Stimulated activated CD8-positive, alpha-beta memory T cell treated with anti-CD3 and anti-CD28 coated beads, Interleukin-15, amount 100 ng/mL, for 48 hours (primary cell): ENCODE data around the gene PTPRCAP.
"Not testable (repeated sequence)": the region's sequence is repeated elsewhere in the genome, so short reads cannot be mapped to it uniquely, and the experiment has no call there.

Experiments used
- DNase-seq, 2 donors: peaks; one replicate each; pipeline ENCODE4 v3.0.0-alpha.2; 2020; ENCODE audit warnings: low read depth in 2 of 2

PTPRCAP gene

DNA sequence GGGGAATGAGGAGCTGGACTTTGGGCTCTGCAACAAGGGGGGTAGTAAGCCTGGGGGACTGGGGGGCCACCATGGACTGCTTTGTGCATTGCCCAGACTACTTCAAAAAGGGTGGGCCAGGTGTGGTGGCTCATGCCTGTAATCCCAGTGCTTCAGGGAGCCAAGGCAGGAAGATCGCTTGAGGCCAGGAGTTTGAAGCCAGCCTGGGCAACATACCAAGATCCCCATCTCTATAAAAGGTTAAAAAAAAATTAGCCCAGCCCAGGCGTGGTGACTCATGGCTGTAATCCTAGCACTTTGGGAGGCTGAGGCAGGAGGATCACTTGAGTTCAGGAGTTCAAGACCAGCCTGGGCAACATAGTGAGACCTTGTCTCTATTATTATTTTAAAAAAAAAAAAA is 28.0 kb upstream of the PTPRCAP start:
- not testable (repeated sequence) for DNase-seq

DNA sequence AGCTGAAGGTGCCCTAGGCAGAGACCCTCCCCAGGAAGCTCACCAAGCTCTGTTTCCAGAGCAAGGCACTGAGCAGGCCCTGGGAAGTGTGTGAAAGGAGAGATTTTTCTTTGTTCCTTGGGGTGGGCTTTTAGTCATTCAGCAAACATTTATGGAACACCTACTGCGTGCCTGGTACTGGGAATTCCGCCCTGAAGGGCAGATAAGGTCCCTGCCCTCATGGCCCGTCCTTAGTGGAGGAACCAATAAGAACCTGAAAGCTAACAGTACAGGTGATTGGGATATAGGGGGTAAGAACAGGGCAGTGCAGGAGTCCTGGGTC is 27.7 kb upstream of the PTPRCAP start:
- DNase-seq: no peak

DNA sequence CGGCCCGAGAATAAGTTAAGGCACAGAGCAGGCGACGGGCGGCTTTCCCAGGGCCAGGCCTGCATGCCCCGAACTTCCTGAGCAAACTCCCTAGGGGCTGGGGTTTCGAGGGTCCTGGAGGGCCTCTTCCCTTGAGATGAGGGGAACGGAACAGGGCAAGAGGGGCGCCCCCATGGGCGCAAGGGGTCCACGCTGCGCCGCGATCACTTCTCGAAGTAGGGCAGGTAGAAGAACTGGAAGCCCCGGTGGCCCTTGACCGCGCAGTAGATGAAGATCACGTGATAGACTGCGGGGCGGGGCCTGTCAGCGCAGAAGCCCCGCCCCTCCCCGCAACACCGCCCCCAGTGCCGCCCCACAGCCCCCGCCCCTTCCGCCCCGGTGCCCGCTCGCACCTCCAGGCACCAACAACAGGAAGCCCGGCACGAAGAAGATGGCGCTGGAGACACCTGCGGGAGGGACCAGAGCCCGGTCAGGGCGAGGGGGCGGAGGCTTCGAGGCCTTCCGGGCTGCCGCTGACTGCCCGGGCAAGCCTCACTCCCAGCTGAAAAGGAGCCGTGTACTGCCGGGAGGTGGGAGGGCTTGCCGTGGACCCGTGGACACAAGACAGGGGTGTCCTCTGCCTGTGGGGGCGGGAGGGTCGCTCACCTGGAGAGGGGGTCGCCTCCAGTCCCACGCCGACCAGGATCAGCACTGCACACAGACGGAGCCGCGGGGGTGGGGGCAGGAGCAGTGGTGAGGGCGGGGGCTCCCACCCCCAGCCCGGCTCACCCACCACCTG is 27.1 kb upstream of the PTPRCAP start:
- DNase-seq: peak; percentile 88

DNA sequence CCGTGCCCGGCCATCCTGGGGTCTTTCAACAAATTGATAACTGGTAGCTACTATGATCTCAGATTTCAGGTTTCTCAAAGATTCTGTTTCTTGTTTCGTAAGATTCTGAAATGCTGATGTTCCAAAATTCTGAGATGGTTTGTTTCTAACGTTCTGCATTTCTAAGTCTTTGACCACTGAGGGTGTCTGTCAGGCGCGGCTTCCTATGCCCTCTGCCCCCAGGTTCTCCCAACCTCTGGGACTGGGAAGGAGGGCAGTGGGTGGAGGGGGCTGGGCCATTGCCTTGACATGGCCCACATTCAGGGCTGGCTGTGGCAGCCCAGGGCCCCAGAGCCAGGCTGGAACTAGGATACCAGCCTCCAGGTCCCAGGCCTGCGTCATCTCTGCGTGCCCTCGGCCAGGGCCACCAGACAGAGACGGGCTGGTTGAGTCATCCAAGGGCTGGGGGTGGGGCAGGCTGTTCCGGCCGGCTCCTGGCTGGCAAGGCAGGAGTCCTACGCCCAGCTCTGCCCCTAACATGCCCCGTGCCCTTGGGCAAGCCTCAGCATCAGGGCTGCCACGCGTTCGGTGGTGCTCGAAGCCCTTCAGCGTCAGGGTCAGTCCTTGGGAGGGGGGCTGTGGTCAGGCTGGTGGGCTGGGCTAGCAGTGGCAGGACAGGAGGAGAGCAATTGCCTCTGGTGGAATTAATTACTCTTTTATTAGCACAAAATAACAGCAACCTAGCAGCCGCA is 26.4 kb upstream of the PTPRCAP start:
- DNase-seq: no peak

DNA sequence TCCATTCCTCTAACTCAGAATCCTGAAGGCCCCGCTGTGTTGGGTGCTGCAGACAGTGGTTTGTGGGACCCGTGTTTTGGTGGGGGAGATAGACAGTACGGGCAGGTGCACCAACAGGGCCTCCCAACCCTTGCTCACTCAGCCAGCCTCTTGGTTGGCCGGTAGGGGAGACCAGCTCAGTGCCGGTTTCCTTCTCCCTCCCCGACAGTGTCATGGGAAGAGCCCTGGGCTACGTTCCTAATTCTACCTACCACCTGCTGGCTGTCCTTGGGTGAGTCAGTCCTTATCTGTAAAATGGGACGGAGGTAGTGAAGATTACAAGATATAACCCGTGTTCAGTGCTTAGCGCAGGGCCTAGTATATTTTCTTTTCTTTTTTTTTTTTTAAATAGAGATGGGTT is 25.7 kb upstream of the PTPRCAP start:
- no peak for DNase-seq

DNA sequence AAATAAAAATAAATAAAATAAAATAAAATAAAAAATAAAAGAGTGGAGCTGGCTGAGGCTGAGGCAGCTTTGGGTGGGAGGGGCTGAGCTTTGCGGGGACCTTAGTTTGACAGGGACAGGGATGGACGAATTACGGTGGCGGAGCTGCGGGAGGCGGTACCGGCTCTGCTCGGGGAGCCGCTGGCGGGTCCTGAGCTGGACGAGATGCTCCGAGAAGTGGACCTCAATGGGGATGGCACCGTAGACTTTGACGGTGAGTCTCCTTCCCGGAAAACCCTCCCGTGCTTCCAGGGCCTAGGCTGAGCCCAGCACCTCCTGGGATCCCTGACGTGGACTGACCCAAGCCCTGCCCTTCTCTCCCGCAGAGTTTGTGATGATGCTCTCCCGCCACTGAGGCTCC is 20.8 kb upstream of the PTPRCAP start:
- DNase-seq: no peak

DNA sequence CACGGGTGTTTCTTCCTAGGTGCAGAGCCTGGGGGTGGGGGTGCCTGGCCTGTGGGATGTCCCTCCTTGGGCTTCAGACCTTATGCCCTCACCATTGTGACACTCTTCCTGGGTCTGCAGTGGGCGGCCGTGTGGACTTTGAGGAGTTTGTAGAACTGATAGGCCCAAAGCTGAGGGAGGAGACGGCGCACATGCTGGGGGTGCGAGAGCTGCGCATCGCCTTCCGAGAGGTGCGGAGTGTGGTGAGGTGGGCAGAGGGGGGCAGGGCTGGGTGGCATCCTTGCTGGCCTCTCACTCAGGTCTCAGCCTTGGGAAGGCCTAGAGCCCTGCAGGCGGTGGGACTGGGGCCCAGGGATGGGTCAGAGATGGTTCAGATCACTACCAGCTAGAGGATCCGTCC is 20.0 kb upstream of the PTPRCAP start:
- DNase-seq: no peak

DNA sequence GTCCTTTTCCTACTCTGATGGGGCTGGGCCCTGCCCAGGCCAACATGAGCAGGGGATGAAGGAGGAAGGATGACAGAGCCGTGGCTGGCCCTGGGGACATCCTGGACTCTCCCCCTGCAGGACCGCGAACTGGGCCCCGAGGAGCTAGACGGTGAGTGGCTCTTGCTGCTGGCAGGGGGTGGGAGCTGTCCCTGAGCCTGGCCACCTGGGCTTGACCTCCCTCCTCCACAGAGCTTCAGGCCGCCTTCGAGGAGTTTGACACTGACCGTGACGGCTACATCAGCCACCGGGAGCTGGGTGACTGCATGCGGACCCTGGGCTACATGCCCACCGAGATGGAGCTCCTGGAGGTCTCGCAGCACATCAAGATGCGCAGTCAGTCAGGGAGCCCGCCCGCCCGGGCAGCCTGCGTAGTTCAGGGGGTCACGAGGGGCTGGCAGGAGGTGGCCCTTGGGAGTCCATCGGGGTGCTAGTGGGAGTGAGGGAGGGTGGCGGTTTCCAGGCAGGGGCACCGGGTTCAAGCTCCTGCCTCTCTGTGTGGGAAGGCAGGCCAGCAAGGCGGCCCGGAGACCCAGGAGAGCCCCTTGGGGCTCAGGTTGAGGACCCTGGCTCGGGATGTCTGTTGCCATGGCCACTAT is 18.7 kb upstream of the PTPRCAP start:
- DNase-seq: no peak

DNA sequence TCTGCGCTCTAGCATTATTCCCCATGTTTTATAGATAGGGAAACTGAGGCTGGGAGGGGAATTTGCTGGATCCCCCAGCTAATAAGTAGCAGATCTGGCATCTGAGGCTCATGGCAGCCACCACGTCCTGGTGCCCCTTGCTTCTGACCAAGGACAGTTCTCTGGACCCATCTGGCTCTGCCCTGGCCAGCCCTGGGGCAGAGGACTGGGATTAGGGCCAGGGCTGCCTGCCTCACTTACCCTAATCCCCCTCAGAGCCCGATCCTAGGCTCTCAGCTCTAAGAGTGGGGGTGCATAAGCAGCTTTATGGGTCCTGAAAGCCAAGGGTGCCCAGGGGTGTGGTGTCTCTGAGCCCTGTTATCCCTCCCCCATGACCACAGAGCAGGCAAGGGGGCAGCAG is 17.6 kb upstream of the PTPRCAP start, which contains the start of gene CABP4:
CABP4 (plus strand) TSS at position 301 of the 400 bp plus-strand sequence; CDS start at position 371, 70 bp downstream.
- no peak for DNase-seq

DNA sequence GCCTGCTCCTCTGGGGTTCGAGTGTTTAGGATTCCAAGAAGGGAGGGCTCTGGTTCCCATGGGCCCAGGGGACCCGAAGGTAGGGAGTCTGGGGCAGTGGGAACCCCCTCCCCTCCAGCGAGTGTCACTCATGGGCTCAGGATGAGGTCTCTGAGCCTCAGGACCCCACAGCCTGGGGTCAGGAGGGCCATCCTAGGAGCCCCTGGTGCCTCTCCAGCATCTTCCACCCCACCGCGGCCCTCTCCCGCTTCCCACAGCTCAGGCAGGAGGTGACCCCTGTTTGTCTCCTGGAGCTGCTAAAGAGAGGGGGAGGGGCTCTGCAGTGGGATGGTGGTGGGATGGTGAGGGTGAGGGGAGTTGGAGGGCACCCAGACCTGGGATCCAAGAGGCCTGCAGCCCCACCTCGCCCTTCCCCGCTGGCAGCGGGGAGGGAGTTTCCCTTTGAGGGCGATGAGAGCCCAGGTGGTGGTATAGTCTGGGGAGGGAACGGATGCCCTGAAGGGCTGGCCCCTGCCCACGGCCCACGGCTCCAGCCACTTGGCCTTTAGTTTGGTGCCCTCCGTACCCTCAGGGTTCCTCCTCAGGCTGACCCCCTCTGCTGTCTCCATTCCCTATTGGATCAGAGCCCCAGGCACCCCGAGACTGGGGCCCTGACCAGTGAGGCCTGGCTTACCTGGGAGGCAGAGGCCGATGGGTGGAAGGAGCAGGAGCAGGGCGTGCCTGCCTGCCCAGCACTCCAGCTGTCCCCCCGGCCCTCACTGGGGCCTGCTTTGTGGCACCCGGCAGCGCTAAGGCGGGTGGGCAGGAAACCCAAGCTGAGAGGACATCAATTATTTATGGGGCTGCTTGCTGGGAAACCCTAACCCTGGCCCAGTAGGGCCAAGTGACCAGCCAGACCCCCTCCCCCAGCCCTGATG is 16.6 kb upstream of the PTPRCAP start:
- DNase-seq: no peak

DNA sequence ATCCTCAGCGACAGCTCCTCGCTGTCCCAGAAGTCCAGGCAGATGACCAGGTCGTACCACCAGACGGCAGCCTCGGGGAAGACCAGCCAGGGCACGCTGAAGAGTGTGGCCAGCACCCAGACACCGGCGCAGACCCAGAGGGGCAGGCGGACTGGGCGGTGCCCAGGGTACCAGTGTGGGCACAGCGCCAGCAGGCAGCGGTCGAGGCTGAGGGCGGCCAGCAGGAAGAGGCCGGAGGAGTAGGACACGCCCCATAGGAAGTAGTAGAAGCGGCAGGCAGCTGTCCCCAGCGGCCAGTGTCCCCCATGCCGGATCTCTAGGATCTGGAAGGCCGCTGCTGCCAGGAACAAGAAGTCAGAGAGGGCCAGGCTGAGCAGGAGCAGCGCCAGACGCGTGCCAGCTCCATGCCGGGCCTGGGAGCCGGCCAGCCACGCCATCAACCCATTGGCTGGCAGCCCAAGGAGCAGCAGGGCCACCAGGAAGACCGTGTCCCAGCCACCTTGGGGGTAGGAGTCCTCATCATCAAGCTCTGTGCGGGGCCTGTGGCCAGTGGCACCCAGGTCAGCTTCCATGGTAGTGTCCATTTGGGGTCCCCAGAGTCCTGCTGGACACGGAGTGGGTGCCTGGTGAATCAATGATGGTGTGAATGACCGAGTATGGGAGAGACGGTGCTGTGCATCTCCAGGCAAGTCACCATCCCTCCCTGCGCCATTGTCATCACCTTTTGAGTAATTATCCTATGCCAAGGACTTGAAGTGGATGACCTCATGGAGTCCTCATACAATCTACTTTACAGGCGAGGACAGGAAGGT is 14.9 kb upstream of the PTPRCAP start, which contains the start of gene GPR152:
GPR152 (minus strand) TSS at position 589 of the 812 bp plus-strand sequence; CDS start at position 584, 5 bp downstream.
- DNase-seq: no peak

DNA sequence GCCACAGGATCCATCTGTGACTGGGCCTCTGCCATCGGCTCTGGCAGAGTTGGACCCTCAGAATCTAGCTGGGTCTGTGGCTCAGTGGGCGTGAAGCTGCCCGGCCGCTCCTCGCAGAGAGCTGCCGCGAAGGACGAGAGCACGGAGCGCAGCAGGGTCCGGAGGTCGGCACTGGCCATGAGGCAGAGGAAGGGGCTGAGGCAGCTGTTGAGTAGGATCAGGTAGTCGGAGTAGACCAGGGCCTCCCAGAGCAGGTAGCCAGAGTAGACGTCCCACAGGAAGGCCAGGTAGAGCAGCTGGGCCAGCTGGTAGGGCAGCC is 14.1 kb upstream of the PTPRCAP start:
- DNase-seq: no peak

DNA sequence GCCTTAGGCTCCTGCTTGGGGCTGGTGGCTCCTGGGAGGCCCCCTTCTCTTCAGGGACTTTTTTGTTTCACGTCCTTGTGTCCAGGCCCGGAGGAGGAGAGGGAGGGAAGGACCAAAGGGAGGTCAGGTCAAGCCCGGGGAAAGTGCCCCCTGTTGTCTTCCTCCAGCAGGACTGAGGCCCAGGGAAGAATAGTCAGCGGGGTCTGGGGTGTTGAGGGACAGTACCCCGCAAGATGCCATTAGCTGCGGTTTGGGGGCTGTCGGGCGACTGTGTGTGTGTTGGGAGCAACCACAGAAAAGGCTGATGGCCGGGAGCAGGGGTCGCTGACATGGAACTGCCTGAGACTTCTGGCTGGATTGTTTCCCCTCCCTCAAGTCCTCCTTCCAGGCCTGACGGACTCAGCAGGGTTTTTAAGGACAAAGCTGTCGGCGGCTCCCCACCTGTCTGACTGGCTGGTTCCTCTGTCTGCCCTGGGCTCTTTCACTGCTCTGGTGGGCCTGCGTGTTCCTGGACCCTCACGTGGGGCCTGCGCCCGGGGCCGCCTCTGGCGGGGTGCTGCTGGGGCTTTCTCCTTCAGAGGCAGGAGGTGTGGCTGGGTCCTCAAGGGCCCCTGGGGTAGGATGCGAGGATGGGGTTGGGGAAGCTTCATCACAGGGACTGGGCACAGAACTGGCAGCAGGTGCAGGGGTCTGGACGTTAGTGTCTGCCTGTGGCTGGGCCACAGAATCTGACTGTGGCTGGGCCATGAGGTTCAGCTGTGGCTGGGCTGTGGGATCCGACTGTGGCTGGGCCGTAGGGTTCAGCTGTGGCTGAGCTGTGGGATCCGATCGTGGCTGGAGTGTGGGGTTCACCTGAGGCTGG is 13.5 kb upstream of the PTPRCAP start:
- no peak for DNase-seq

DNA sequence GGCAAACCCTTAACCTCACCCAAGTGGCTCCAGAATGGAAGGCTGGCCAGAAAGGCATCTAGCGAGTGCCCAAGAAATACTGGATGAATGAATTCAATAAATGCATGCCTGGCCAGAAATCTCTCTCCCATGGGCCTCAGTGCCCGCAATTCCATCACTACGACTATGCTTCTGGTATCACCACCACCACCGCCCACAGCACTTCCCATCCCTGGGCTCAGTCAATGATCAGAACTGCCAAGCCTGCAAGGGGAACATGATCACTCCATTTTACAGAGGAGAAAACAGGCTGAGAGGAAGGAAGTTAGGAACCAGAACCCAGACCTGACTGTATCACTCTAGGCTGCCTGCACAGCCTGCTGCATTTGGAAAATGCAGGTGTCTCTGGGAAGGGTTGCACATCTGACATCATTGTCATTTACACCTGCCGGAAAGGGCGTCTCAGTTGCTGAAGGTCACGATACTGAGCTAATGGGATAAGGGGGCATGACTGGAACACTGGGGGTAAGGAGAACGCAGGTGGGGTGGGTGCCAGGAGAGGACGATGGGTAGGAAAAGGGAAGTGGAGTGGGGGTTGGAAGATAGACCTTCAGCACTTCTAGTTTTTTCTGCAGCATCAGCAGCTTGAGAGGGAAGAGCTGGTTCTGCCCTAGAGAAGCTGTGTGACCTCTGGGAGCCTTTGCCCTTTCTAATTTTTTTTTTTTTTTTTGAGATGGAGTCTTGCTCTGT is 11.8 kb upstream of the PTPRCAP start:
- no peak for DNase-seq

DNA sequence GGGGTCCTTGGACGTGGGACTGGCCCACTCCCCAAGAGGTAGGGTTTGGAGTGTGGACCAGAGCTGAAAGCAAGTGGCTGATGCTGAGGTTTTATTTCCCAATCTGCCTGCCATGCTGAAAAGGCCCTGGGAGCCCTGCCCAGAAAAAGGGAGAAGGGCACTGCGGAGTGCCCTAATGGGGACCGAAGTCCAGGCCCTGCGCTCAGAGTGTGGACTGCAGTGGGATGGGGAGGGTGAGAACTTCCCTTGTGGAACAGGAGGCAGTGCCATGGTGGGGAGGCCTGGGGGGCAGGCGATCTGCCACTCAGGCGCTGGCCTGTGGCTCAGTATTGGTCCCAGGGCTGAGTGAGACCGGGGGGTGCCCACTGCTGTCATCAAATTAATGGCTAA is 10.7 kb upstream of the PTPRCAP start:
- DNase-seq: no peak

DNA sequence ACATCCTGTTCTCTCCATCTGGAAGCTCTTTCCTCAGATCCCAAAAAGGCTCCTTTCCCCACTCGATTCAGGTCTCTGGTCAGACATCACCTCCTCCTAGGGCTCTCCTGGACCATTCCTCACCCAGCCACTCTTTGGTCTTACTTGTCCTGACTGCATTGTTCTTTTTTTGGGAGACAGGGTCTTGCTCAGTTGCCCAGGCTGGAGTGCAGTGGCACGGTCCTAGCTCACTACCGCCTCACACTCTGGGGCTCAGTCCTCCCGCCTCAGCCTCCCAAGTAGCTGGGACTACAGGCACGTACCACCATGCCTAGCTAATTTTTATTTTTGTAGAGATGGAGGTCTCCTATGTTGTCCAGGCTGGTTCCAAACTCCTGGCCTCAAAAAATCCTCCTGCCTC is 8.0 kb upstream of the PTPRCAP start:
- DNase-seq: no peak

DNA sequence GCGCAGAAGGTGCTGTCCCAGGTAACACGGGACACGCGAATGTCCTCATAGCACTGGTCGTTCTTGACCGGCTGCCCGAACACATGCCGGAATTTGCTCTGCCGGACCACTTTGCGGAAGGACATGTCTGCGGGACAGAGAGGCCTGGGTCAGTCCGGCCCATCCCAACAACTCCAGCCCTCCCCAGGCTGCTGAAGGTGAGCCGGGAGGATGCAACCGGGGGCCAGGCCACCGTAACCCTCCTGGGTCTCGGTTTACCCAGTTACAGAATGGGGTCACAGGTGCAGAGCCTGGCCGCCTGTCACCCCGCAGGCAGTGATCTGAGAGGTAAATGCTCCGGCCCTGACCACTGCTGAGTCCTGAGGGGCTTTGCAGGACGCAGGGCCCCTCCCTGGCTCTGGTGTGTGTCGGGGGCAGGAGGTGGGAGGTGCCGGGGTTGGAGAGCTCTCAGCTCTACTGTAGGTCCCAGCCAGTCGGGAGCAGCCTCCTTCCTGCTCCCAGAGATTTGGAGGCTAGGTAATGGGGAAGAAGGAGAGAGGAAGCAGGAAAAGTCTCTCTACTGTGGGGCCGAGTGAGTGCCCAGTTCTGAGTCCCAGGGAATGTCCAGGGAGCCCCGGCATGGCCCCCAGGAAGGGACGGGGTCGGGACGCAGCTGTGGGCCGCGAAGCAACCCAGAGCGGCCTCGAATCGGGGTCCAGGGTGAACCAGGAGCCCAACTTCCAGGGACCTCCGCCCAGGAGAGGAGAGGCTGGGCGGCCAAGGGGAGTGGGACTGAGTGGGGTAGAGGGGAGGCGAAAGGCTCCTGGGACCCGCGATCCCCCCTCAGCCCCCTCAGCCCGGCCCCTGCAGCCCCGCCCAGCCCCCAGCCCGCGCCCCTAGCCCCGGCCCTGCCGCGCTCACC is 5.3 kb upstream of the PTPRCAP start:
- no peak for DNase-seq

DNA sequence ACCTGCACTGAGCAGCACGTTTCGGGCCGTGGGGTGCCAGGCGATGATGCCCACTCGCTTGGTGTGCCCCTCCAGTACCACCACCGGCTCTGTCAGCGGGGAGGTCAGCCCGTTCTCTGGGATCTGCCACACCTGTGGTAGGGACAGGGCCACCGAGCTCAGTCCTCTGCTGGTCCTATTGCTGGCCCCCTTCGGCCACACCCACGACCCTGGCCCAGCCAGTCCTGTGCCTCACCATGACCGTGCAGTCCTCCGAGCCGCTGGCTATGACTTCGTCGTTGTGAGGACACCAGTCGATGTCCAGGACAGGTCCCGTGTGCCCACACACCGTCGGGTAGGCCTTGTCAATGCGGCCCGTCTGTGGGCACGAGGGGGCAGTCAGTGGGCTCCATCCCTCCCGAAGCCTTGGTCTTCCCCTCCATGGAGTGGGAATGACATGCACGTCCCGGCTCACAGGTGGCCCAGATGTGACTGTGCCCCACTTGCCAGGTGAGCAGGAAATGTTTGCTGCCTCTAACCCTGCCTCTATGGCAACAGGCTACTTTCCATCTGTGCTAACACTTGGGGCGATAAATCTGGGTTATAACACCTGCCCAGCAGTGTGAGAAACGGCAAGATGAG is 4.4 kb upstream of the PTPRCAP start:
- no peak for DNase-seq
